NB4 (cell line): ENCODE measurements around the gene PRKAG1.

ENCODE experiments used
- POLR2A ChIP-seq: IDR thresholded peaks from 2 replicates; pipeline ENCODE4 v1.6.1; 2011; ENCODE audit warnings: mild to moderate bottlenecking; ENCODE audit not compliant: insufficient read length; ENCODE audit errors: extremely low read depth
- TF ChIP-seq, protein P1 (sequence below): IDR thresholded peaks from one replicate; pipeline ENCODE4 v1.5.1; 2012; ENCODE audit warnings: low read depth, low read length

DNA sequence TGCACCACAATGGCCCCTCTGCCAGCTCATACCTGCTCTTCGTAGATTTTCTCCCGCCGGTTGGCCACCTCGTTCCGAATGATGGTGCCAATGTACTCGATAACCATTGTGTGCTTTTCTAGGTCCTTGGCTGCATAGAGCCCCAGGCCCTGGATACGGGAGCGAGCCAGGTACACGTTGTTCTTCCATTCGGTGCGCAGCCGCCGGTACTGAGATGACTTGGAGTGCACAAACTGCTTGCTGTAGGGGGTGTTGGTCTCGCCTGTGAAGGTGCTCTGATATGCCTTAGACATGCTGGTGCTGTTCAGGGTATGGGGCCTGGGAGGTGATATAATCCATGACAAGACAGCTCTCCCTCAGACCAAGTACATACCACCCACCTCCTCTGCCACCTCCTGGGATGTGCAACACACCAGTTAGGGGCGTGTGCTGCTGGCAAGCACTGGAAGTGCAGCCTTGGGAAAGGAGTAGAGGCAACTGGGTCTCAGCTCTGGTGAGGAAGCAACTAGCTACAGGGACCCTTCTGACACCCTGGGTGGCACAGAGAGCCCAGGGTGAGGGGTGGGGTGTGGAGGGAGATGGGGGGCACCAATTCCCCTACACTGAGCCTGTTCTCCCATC is 4.1 kb upstream of the PRKAG1 start:
- TF ChIP-seq, protein P1, sequence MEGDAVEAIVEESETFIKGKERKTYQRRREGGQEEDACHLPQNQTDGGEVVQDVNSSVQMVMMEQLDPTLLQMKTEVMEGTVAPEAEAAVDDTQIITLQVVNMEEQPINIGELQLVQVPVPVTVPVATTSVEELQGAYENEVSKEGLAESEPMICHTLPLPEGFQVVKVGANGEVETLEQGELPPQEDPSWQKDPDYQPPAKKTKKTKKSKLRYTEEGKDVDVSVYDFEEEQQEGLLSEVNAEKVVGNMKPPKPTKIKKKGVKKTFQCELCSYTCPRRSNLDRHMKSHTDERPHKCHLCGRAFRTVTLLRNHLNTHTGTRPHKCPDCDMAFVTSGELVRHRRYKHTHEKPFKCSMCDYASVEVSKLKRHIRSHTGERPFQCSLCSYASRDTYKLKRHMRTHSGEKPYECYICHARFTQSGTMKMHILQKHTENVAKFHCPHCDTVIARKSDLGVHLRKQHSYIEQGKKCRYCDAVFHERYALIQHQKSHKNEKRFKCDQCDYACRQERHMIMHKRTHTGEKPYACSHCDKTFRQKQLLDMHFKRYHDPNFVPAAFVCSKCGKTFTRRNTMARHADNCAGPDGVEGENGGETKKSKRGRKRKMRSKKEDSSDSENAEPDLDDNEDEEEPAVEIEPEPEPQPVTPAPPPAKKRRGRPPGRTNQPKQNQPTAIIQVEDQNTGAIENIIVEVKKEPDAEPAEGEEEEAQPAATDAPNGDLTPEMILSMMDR, result no peak
- TF ChIP-seq POLR2A, result no peak
